HG03565 (cell line): ENCODE measurements around the gene EFCAB5.
"Not testable (repeated sequence)": the region's sequence is repeated elsewhere in the genome, so short reads cannot be mapped to it uniquely, and the experiment has no call there.

ENCODE experiments used
- ATAC-seq: cut with Tn5 transposase; IDR thresholded peaks from one replicate; pipeline ENCODE4 v1.9.1; 2021; ENCODE audit warnings: mild to moderate bottlenecking, moderate library complexity; ENCODE audit not compliant: unreplicated experiment

Gene EFCAB5

DNA sequence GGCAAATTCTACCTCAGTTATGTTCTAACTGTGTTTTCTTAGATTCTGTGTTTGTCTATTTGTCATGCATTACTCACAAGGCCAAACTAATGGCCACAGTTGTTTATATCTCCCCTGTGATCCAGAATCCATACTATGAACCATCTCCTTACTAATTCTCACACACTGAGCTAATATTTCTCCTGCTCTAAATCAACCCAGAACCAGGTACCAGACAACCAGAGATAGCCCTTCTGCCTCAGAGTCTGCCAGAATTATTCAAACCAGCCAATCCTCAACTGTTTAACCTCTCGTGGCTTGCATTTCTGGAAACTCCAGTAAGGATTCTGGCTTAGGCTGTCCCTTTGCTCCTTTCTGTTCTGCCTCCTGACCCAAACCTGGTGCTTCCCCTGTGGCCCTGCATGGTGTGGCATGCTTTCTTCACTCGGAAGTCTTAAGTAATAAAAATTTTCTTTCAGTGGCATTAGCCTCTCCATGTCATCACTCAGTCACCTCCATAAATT, 59.4 kb downstream of the EFCAB5 start:
- ATAC-seq: no peak

DNA sequence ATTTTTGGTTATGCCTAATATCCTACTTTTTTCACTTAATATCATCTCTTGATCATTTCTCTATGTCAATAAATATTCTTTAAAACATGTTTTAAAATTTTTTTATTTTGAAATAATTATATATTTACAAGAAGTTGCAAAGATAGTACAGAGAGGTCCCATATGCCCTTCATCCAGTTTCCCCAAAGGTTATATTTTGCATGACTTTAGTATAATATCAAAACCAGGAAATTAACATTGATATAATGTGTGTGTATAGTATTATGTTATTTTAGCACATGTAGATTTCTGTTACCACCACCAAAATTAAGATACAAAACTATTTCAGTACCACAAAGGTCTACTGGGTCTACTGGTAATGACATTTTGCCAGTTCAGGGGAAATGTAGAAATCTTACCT, 60.7 kb downstream of the EFCAB5 start:
- ATAC-seq: no peak

DNA sequence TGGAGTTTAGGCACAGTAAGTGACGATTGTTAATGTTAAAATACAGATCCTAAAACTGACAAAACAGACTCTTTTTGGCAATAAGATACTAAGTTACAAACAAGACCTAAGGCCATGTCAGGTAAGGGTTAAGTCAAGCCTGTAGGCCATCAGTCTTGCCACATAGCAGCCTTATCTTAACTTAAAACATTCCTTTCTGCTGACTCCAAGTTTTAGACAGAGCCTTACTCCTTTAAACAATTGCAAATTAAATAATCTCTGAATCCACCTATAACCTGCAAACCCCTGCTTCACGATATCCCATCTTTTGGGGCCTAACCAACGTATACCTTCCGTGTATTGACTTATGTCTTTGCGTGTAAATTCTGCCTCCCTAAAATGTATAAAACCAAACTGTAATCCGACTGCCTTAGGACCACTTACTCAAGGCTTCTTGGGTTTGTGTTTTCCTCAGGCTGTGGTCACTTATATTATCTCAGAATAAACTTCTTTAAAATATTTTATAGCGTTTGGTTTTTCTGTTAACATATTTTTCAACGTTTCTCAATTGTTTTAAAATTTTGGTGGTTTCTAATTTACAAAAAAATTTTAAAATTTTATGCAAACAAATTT, 64.4 kb downstream of the EFCAB5 start:
- no peak for ATAC-seq

DNA sequence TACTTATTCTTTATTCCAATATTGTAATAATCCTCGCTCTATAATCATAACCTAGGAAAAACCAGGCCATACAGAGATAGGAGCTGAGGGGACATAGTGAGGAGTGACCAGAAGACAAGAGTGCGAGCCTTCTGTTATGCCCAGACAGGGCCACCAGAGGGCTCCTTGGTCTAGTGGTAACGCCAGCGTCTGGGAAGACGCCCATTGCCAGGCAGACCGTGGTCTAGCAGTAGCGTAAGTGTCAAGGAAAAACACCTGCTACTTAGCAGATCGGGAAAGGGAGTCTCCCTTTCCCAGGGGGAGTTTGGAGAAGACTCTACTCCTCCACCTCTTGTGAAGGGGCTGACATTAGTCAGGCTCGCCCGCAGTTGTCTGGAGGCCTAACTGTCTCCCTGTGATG, 70.5 kb downstream of the EFCAB5 start:
- not testable (repeated sequence) for ATAC-seq

DNA sequence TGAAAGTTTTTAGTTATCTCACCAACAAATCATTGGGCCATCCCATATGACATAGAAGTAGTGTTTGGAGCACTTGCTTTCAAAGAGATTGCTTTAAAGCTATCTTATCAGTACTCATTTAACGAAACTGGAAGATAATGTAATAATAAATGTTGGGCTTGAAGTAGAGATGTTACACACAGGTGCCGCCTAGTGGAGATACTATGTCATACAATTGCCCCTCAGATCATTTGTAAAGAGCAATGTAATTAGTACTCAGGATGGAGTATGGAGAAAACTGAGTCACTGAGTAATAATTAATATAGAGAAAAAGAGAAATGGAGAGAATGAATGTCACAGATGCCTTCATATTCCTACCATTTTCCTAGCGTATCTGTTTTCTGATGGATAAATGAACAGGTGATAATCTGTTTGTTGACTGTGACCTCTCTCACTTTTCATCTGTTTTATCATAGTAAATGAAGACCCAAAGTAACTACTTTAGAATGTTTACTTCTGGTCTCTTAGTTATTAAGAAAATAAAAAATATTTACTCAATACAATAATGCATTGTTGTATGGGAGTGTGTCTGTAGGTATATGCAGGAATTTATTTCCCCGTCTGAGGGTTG, 80.4 kb downstream of the EFCAB5 start:
- no peak for ATAC-seq

DNA sequence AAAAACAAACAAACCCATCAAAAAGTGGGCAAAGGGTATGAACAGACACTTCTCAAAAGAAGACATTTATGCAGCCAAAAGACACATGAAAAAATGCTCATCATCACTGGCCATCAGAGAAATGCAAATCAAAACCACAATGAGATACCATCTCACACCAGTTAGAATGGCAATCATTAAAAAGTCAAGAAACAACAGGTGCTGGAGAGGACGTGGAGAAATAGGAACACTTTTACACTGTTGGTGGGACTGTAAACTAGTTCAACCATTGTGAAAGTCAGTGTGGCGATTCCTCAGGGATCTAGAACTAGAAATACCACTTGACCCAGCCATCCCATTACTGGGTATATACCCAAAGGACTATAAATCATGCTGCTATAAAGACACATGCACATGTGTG, 83.9 kb downstream of the EFCAB5 start:
- not testable (repeated sequence) for ATAC-seq

DNA sequence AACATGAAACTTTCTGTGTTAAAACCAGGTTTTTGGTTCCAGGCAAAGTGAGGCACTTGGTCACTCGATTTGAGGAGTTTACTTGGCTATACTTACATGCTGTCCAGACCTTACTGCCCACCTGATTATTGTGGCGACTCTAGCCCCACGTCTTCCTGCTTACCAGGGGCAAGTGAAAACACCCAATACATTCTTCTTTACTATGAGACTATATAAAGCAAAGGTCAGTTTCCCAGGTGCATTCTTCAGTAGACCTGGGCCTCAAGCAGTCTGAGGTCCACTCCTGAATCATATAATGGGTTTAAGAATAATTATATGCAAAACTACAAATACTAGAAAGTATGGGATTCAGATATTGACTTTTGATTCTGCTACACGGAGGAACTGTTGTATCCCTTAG, 86.2 kb downstream of the EFCAB5 start:
- ATAC-seq: no peak

DNA sequence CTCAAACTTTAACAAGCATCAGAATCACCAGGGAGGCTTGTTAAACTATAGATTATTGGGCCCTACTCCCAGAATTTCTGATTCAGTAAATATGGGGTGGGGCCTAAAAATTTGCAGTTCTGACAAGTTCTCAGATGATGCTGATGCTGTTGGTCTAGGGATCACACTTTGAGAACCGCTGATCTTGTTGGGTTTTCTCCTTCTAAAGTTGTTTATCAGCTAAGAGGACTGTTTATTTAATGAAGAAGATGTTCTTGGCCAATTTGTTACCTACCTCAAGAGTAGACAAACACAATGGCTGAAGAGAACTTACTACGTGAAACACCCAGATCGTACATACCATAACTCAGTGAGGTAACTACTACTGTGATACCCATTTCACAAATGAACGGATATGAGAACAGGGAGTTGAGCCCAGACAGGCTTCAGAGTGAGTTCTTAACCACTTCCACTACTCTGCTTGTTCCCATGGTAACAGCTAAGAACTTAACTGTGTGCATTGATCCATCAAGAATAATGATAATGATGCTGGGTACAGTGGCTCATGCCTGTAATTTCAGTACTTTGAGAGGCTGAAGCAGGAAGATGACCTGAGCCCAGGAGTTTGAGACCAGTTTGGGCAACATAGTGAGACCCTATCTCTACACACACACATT, 89.9 kb downstream of the EFCAB5 start:
- ATAC-seq: peak; percentile 38

DNA sequence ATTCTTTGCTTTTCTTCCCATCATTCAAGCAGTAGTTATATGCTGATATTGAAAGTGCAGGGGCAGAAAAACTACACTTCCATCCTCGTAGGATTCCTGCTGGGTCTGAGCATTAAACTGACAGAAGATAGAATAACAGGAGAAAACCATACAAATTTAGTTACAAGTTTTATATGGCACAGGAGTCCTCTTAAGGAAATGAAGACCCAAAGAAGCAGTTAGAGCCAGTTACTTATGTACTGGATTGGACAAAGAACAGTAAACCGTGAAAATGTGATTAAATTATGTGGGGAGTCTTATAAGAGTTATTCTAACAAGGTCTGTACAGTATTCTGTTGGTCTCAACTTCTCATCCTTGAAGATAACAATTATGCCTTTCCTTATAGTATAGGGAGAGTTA, 93.9 kb downstream of the EFCAB5 start:
- ATAC-seq: no peak

DNA sequence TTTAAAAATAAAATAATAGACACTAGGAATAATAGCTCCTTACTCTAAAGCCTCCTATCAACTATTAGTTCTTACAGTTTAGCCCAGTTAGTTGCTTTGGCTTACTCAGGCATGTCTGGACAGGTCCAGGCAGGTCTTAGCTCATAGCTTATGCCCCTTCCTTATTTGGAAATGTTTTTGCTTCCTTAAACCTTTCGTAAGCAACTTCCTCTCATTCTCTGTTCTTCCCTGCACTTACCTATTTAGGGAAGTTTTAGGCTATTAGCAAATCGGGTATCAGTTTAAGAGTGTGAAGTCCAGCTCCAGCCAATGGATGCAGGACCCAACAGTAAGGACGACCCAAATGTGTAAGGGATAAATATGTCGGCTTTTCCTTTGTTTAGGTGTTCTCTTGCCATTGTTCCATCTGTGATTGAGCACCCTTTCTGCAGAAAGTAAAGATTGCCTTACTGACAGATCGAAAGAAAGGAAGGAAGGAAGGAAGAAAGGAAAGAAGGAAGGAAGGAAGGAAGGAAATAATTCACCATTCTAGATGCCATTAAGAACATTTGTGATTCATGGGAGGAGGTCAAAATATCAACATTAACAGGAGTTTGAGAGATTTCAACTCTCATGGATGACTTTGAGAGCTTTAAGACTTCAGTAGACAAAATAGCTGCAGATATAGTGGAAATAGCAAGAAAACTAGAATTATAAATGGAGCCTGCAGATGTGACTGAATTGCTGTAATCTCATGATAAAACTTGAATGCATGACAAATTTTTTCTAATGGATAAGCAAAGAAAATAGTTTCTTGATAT, 99.5 kb downstream of the EFCAB5 start:
- not testable (repeated sequence) for ATAC-seq

DNA sequence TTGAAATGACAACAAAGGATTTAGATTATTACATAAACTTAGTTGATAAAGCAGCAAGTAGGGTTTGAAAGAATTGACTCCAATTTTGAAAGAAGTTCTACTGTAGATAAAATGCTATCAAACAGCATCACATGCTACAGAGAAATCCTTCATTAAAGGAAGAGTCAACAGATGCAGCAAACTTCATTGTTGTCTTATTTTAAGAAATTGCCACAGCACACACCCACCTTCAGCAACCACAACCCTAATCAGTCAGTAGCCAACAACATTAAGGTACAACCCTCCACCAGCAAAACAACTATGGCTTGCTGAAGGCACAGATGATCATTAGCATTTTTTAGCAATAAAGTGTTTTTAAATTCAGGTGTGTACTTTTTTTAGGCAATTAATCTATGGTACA, 100.1 kb downstream of the EFCAB5 start:
- ATAC-seq: no peak

DNA sequence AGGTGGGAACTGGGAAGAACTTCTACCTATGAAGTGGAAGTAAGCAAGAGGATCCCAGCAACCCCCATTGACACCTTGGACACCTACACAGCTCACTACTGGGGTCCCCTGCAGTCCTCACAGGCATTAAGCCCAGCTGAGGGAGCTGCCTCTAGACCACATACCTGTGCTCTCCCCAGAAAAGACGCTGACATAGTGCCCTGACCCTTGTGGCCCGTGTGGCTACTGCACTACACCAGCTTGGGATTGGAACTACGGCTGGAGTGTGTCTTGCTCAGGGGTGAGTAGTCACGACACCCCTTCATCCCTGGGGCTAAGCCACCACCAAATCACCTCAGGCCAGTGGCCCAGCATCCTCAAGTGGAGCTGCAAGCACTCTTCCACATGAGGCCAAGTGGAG, 120.9 kb downstream of the EFCAB5 start:
- no peak for ATAC-seq

DNA sequence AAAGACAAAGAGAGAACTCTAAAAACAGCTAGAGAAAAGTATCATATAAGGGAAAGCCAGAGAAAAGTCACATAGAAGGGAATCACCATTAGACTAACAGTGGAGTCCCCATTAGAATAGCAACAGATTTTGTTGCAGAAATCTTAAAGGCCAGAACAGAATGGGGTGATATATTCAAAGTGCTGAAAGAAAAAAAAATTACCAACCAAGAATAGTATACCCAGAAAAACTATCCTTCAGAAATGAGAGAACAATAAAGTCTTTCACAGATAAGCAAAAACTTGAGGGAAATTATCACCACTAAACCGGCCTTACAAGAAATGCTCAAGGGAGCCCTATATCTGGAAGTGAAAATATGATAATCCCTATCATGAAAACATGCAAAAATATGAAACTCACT, 123.3 kb downstream of the EFCAB5 start:
- ATAC-seq: no peak

DNA sequence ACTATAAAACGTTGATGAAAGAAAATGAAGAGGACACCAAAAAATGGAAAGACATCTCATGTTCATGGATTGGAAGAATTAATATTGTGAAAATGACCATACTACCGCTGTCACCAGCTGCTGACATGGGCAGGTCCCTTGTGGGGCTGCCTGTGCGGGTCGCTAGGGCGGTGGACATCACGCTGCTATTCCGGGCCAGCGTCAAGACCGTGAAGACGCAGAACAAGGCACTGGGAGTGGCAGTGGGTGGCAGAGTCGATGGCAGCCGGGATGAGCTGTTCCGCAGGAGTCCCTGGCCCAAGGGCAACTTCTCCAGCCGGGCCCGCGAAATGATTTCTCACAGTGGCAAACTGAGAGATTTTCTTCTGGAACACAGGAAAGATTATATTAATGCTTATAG, 127.0 kb downstream of the EFCAB5 start:
- ATAC-seq: no peak

DNA sequence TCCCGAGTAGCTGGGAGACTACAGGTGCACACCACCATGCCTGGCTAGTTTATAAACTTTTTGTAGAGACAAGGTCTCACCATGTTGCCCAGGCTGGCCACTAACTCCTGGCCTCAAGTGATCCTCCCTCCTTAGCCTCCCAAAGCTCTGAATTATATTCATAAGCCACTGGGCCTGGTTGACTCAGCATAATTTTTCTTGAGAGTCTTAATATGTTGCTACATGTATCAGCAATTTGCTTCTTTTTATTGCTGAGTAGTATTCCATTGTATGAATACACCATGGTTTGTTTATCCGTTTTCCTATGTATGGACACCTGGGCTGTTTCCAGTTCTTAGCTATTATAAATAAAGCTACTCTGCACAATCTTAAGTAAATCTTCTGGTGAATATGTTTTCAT, 132.8 kb downstream of the EFCAB5 start:
- no peak for ATAC-seq

DNA sequence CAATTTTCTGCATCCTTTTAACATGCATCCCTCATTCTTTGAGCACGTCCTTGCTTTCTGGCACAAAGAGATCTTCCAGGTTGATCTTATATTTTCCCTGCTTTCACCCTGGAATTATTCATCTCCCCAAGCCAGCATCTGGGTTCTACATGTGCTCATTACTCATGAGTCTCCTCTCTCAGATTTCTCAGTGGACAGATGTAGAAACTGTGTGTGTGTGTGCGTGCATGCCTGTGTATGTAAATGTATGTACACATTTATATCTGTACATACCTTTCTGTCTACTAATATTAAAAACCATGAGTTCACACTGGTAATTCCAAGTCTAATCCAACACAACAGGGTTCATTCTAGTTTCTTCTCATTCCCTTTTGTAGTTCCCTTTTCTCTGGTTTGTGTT, 133.3 kb downstream of the EFCAB5 start:
- no peak for ATAC-seq

DNA sequence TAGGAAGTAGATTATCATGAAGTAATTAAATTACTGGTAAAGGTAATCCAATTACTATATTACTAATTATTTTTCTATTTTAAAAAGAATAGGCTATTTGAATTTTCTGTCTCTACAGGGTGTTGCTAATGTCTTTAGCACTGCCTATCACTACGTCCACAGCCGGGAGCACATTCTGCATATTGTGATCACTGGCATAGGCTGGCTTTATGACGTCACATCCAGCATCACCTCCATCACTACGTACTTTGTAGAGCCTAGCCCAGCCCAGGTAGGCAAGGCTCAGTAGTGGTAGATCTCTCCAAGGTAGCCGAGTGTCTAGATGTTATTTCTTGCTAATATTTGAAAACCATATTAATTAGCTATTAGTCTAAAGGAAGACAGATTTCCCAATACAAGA, 141.3 kb downstream of the EFCAB5 start:
- ATAC-seq: no peak

DNA sequence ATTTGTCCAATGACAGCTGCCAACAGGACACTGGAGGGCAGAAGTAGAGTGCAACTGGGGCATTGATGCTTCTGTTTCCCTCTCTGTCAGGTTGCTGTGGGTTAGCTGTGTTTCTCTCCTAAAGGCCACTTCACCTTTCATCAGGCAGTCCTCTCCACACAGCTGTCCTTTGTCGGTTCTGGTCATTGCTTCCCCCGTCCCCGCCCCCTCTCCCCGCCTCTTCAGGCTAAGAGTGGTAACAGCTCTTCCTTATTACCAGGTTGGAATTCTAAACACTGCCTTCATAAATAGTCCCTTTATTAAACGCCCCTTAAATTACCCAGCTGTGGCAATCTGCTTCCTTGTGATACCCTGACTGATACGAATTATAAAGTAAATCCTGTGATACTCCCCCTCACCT, 143.4 kb downstream of the EFCAB5 start:
- no peak for ATAC-seq

DNA sequence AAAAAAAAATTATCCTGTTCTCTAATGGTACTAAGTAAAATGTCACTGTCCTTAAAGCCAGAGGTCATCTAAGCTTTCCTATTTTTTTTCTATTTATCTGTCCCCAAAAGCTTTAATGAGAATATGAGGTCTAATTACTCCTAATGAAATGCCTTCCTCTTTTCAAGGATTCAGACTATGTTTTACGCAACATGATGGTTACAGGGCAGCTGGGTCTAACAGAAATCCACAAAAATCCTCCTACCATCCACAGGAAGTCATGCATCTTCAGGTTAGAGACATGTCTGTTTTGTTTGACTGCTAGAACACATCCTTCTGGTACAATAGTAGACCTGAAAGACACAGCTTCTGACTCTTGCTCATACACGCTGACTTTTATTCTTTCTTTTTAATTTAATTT, 145.5 kb downstream of the EFCAB5 start:
- no peak for ATAC-seq

DNA sequence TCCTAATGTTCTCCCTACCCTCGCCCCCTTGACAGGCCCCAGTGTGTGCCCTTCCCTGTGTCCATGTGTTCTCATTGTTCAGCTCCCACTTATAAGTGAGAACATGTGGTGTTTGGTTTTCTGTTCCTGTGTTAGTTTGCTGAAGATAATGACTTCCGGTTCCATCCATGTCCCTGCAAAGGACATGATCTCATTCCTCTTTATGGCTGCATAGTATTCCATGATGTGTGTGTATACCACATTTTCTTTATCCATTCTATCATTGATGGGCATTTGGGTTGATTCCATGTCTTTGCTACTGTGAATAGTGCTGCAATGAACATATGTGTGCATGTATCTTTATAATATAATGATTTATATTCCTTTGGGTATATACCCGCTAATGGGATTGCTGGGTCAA, 146.0 kb downstream of the EFCAB5 start:
- not testable (repeated sequence) for ATAC-seq

DNA sequence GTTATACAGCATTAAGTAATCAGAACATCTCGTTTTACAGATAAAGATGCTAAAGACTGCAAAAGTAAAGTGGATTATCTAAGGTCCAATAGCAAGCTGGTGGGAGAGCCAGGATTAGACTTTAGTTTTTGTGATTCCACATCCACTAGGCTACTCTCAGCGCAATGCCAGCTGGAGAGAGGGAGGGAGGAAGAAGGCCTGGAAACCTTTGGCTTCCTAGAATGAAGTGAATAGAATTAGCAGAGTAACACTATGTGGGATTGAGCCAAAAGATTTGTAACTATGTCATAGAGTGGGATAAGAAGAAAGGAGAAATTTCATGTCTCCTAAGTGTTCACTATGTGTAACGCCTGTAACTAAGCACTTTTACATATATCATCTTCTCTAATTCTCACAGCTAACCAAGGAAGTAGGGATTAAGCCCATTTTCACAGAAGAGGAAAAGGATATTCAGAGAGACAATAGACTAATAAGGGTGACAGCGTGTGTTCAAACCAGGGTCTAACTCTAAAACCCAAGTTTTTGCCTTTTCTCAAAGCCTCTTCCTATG, 149.8 kb downstream of the EFCAB5 start:
- no peak for ATAC-seq
